ENCODE results near the gene CYP2C8. TPM values are rescaled to one million over a fixed set of nuclear protein-coding genes. Genes with fewer than 3 reads are reported as not detected.

CYP2C8 gene
- polyA plus RNA-seq, 12 donors: 0.20 to 1.8 (median 0.64) TPM; not detected in 2

Other genes with a start within 250 kb of the CYP2C8 start
- 10 to 100 TPM in 1 of 12 donors, not detected in 11; 19.3 TPM for gene CYP2C9, start 130.8 kb downstream of the CYP2C8 start, polyA plus RNA-seq (ENCODE audit: insufficient read length in 12 of 12)
- gene ACSM6, start 124.7 kb upstream of the CYP2C8 start, polyA plus RNA-seq (ENCODE audit: insufficient read length in 12 of 12): under 1 TPM in 2 of 12 donors, not detected in 10; 0.11 TPM
- gene PDLIM1, start 221.5 kb upstream of the CYP2C8 start, polyA plus RNA-seq (ENCODE audit: insufficient read length in 12 of 12): 10 to 100 TPM in 11 of 12 donors, not detected in 1; 38.0 to 97.2 (median 48.1) TPM

Data from muscle of arm (tissue), 12 donors.